SK-N-MC (cell line): ENCODE data around the gene NOP16.

Experiments used
- EZH2 ChIP-seq: fragments of 200-600 bp; sonication (generic); IDR thresholded peaks from one replicate; pipeline ENCODE4 v1.6.1; 2017; ENCODE audit warnings: antibody characterized with exemption
- FOXP2 ChIP-seq: optimal IDR thresholded peaks from 2 replicates; pipeline ENCODE3; 2011; ENCODE audit warnings: mild to moderate bottlenecking, moderate library complexity; ENCODE audit not compliant: insufficient read depth; ENCODE audit errors: extremely low read length, control extremely low read depth
- POLR2AphosphoS5 ChIP-seq: IDR thresholded peaks from 2 replicates; pipeline ENCODE4 v1.6.1; 2012; ENCODE audit warnings: mild to moderate bottlenecking, low read depth, low read length, borderline replicate concordance

DNA sequence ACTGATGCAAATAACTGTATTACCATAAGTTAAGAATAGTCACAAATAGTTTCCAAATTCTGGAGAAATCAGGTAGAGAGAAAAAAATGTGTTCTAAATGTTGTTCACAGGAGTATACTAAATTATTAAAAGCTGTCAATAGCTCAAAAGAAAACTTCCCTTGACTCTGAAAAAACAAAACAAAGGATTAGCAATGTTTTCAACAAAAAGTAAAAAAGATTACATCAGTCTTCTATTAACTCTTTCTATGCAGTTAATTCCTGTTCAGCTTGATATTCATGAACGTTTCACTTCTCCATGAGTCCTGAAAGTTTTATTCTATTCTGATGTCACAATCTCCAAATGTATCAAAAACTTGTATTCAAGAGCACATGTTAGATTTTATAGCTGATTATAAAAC, 37.4 kb upstream of the NOP16 start:
- TF ChIP-seq POLR2AphosphoS5, result no peak
- no peak for TF ChIP-seq EZH2
- no peak for TF ChIP-seq FOXP2
